Stimulated activated CD8-positive, alpha-beta memory T cell treated with anti-CD3 and anti-CD28 coated beads, Interleukin-7, amount 100 ng/mL, for 48 hours (primary cell): Measurements from ENCODE around the gene CETN2.
"Not testable (repeated sequence)": the region's sequence is repeated elsewhere in the genome, so short reads cannot be mapped to it uniquely, and the experiment has no call there.

ENCODE experiments used
- DNase-seq, 2 donors: peaks; one replicate each; pipeline ENCODE4 v3.0.0-alpha.2; 2020; ENCODE audit warnings: low read depth in 1 of 2; ENCODE audit errors: extremely low read depth in 1 of 2

Gene CETN2

DNA sequence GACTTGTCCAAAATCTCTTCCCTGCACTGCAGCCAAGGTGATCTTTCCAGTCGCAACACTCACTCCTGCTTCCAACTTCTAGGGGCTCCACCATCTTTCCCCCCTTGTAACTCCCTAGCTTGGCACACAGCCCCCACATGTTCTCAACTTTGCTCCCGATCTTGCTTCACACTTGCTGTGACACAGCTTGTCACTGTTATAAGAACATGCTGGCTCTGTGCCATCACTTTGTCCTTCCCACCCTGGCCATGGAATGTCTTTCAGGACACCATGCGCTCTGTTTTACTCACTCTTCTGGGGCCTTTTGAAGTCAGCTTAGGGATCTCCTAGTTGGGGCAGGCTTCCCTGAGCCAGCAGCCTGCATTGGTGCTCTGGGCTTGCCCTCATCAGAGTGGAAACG is 2.8 kb upstream of the CETN2 start:
- no peak for DNase-seq

GRCh38 chrX:152832520-152832919 is 2.0 kb upstream of the CETN2 start:
- DNase-seq = no peak

GRCh38 chrX:152831391-152831790 is 834 bp upstream of the CETN2 start:
- no peak for DNase-seq

GRCh38 chrX:152824841-152825374 is 5.6 kb downstream of the CETN2 start:
- no peak for DNase-seq

DNA sequence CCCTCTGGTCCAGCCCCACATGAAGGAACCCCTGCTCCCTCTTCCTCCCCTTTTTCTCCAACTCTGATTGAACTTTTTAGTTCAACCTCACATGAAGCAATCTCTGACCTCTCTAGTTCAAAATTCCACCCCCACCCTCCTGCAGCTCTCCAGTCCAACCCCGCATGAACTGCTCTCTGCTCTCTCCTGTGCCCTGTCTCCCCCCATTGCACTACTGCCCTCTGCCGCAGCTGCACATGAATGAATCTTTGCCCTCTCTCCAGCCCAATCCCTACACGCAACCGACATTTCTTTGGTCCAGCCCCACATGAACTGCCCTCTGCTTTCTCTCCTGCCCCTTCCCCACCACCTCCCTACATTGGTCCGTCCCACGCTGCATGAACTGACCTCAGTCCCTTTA is 6.9 kb downstream of the CETN2 start:
- no peak for DNase-seq

GRCh38 chrX:152822383-152823086 is 8.0 kb downstream of the CETN2 start:
- DNase-seq = no peak

DNA sequence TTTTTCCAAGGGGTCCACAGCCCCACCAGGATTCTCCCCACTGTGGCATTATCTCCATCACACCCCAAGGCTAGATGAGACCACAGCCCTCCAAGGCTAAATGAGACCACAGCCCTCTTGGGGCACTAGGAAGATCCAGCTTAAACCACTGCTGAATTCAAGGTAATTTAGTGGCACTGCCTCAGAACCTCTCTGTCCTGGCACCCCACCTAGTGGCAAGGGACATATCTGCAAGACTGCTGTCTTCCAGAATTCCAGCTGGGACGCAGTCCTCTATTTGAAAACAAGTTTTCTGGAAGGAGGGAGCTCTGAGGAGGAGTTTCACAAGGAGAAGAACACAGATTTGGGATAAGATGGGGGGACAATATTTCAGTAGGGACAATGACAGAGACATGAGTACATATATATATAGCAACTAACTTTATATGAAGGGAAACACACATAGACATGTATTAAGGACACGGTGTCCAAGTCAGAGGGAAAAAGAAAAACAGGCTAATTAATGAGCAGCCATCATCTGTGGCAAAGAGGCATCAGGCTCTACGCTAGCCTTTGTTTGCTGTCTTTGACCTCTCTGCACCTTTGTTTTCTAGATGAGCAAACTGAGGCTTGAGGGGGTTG is 9.3 kb downstream of the CETN2 start:
- no peak for DNase-seq

DNA sequence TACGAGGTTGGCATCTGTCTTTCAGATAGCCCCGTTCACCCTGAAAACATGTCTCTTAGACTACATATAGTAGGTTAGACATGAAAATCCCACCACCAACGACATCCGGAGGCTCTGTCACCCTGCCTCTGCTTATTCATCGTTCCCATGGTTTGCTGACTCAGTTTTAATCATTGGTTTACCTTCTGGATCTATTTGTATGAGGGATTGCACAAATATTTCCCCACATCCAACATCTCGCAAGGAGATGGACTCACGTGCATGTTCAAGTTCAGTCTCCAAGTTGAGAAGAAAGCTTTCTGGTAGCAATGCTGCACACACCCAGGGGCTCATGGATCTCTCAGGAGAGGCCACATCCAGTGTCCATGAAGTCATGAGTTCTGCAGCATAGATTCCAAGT is 10.8 kb downstream of the CETN2 start:
- no peak for DNase-seq

DNA sequence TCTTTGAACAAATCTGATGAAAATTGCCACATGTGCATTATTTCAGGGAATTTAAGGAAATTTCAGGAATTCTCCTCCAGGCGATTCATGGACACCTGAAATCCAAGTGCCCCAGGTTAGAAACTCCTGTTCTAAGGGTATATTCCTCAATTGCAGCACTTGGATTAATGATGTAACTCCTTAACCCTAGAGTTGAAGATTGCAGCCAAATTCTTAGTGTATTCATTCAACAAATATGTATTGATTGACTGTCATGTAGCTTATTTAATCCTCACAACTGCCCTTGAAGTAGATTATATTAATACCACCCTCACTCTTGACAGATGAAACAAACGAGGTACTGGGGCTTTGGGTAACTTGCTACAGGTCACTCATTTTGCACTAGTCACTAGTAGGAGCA is 11.3 kb downstream of the CETN2 start:
- no peak for DNase-seq

- no peak for DNase-seq
Measured at GRCh38 chrX:152818356-152818755, 12.2 kb downstream of the CETN2 start.

GRCh38 chrX:152817078-152817764 is 13.3 kb downstream of the CETN2 start:
- DNase-seq = no peak

GRCh38 chrX:152814048-152814447 is 16.5 kb downstream of the CETN2 start:
- no peak for DNase-seq

DNA sequence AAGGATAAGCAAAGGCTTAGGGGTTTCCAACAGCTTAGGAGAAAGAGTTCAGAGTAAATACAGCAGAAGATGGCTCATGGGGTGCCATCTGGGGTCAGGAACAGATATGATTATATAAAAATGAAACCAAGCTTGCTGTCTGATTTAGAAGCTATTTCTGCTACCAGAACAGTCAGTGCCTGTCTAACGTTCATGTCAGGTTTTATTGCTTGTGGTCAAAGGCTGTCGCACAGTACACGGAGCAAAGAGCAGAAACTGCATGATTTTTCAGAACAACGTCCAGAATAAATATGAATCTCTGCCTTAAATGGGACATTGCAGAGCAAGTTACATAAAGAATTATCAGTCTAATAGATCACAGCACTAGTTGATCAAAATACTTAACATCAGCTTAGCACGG is 17.4 kb downstream of the CETN2 start:
- no peak for DNase-seq

DNA sequence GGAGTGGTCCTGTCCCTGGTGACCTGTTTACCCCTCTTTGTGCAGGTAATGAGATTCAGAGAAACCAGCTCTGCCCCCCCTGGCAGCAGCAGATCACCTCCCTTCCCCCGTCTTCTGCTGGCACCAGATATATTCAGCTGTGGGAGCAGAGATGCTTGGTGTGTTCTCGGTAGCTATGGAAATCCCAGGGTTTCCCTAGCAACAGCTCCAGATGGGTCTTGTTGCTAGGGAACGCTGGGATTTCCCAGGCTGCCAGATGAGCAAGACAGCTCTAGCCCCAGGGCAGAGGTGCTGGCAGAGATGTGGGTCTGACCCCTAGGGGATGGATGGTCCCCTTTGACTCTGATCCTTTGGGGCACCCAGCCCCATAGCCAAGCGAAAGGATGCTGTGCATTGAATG is 20.2 kb downstream of the CETN2 start:
- no peak for DNase-seq

GRCh38 chrX:152806035-152806434 is 24.5 kb downstream of the CETN2 start:
- no peak for DNase-seq

GRCh38 chrX:152798945-152799344 is 31.6 kb downstream of the CETN2 start:
- no peak for DNase-seq

DNA sequence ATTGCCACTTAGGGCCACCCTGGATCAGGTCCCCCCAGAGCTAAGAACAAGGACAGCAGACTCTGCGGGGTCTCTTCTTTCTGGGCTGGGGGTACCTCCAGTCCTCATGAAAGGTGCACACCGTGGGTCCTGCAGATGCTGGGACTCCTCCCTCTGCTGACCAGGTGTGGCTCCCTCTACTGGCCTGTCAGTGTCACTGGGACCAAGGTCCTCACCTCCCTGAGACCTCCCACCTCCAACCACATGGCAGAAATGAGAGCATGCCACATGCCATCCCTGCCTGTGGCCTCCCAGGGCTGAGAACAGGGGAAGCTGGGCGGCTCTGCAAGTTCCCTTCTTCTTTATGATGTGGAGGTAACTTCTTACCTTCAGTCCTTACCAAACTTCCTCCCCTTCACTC is 43.5 kb downstream of the CETN2 start:
- not testable (repeated sequence) for DNase-seq
